ENCODE data around the gene MBP. TPM values are rescaled to one million over a fixed set of nuclear protein-coding genes. Genes with fewer than 3 reads are reported as not detected.

The MBP gene
- total RNA-seq, 1 experiment from 2014 or later: 31.6 TPM

DNA sequence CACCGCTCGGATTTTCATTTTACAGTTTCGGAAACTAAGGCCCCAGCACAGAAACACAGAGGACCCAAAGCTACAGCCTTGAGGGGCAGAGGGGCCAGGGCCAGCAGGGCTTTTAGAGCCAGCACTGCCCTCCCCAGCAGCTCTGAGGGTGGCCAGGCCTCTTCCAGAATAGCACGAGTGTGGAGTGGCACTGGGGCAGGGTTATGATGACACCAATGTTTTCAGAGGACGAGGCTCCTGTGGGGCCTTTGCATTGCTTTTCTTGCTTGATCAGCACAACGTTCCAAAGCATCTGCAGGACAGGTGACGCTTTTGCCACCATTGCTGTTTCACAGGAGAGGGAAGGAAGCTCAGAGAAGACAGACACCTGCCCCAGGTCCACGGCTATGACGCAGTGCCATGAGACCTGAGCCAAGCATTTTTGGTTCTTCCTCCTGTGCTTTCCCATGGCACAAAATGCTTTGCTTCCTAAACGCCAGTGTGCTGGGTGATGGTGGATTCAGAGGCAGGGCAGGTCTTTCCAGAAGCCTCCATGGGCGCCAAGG is 126.9 kb downstream of the MBP start:
- peaks cover 6% of the 10 kb centered on the region for H3K36me3 Mint-ChIP-seq (ENCODE audit: insufficient read depth, unreplicated experiment)
- POLR2A ChIA-PET: no interaction called here
- no peaks in the 10 kb centered on the region for H3K9me3 Mint-ChIP-seq (ENCODE audit: unreplicated experiment)
- no peak overlapping the region for H3K27ac Mint-ChIP-seq (ENCODE audit: low read depth, unreplicated experiment)
- H3K27me3 Mint-ChIP-seq (ENCODE audit: insufficient read depth, unreplicated experiment): no peaks in the 10 kb centered on the region
- CTCF ChIA-PET: interaction anchor here (0.6 to 5.4 kb wide), 3 partner anchors 133 to 700 kb away, joined by 3 to 55 read pairs (median 5); no protein-coding TSS in a partner anchor
- TF ChIP-seq, protein P1, sequence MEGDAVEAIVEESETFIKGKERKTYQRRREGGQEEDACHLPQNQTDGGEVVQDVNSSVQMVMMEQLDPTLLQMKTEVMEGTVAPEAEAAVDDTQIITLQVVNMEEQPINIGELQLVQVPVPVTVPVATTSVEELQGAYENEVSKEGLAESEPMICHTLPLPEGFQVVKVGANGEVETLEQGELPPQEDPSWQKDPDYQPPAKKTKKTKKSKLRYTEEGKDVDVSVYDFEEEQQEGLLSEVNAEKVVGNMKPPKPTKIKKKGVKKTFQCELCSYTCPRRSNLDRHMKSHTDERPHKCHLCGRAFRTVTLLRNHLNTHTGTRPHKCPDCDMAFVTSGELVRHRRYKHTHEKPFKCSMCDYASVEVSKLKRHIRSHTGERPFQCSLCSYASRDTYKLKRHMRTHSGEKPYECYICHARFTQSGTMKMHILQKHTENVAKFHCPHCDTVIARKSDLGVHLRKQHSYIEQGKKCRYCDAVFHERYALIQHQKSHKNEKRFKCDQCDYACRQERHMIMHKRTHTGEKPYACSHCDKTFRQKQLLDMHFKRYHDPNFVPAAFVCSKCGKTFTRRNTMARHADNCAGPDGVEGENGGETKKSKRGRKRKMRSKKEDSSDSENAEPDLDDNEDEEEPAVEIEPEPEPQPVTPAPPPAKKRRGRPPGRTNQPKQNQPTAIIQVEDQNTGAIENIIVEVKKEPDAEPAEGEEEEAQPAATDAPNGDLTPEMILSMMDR (IDR thresholded peaks at IDR 0.05; ENCODE audit: unreplicated experiment): no peak
- no peak overlapping the region for H3K4me3 Mint-ChIP-seq (ENCODE audit: unreplicated experiment)
- intact Hi-C loops (cut with micrococcal nuclease): loop anchor here (10.0 kb wide), 1 partner anchor 469 kb away; no protein-coding TSS in a partner anchor
- DNase-seq (ENCODE audit: unreplicated experiment): no peak
- no peaks in the 10 kb centered on the region for H3K4me1 Mint-ChIP-seq (ENCODE audit: insufficient read depth, unreplicated experiment)
- BruUV-seq (replicated peaks): no TSS peak

DNA sequence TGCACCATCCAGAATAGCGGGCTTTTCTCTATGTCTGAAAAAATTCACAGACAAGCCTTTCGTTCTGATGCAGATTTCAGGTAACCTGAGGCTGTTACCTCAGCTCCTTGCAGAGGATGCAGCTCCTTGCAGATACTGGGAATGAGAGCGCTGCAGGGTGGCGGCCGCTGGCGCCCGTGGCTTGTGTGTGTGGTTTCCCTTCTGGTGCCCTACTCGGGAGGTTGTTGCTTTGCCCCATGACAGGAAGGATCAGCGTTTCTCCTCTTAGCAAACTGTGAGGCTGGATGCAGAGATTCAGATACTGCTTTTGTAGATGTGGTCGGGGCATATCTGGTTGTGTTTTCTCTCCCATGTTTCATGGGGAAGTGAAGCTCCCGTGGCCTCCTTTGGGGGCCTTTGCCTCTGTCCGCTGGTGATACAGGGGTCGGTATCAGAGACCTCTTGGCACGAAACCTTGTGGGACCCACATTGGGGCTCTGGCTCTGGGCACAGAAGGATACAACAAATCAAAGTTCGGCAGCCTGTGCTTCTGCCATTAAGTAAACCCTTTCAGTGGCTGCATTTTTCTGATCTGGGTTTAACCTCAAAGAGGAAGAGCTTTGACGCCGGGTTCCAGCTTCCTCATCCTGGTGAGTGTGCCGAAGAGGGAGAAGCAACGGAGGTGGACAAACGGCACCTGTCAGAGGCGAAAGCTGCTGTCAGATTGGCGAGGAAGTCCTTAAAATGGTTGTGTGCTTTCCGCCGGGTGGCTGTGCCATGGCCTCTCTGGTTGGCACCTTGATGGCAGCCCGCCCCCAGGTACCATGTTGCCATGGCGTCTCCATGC is 127.8 kb downstream of the MBP start:
- Mint-ChIP-seq H3K27me3 (ENCODE audit: insufficient read depth, unreplicated experiment) (no peaks in the 10 kb centered on the region), H3K36me3 (ENCODE audit: insufficient read depth, unreplicated experiment) (peaks cover 3% of the 10 kb centered on the region), H3K4me3 (ENCODE audit: unreplicated experiment) (no peak overlapping the region), H3K9me3 (ENCODE audit: unreplicated experiment) (no peaks in the 10 kb centered on the region), H3K4me1 (ENCODE audit: insufficient read depth, unreplicated experiment) (no peaks in the 10 kb centered on the region), H3K27ac (ENCODE audit: low read depth, unreplicated experiment) (no peak overlapping the region)
- CTCF ChIA-PET: interaction anchor here (0.8 to 5.4 kb wide), 2 partner anchors 126 to 206 kb away, joined by 3 to 55 read pairs; no protein-coding TSS in a partner anchor
- no peak for DNase-seq (ENCODE audit: unreplicated experiment)
- intact Hi-C loops (cut with micrococcal nuclease): loop anchor here (5.0 to 10.0 kb wide), 2 partner anchors 128 to 470 kb away; partner anchors contain the start of gene MBP
- TF ChIP-seq, protein P1 (IDR thresholded peaks at IDR 0.05; ENCODE audit: unreplicated experiment): no peak
- BruUV-seq (replicated peaks): no TSS peak
- POLR2A ChIA-PET: no interaction called here

DNA sequence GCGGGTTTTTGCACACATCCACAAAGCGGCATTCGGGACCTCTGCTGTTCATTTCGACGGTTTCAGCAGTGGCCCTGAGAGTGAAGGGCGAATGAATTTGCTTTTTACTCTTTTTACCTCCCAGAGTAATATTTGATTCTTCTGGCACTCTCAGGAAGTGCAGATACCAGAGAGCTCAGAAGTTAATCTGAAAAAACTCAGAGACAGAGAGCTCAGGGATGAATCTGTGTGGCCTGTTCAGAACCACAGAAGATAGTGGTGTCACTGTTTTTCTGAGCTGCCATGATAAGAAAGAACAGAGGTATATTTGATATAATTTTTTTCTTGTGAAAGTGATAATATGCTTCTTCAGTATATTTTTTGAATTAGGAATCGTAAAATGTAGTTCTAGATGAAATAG is 129.3 kb downstream of the MBP start:
- Mint-ChIP-seq H3K4me3 (ENCODE audit: unreplicated experiment) (no peak overlapping the region), H3K27ac (ENCODE audit: low read depth, unreplicated experiment) (no peak overlapping the region), H3K4me1 (ENCODE audit: insufficient read depth, unreplicated experiment) (no peaks in the 10 kb centered on the region), H3K9me3 (ENCODE audit: unreplicated experiment) (no peaks in the 10 kb centered on the region), H3K36me3 (ENCODE audit: insufficient read depth, unreplicated experiment) (no peaks in the 10 kb centered on the region), H3K27me3 (ENCODE audit: insufficient read depth, unreplicated experiment) (no peaks in the 10 kb centered on the region)
- no TSS peak for BruUV-seq (replicated peaks)
- intact Hi-C loops (cut with micrococcal nuclease): loop anchor here (5.0 to 10.0 kb wide), 2 partner anchors 129 to 471 kb away; partner anchors contain the start of gene MBP
- DNase-seq (ENCODE audit: unreplicated experiment): no peak
- TF ChIP-seq, protein P1 (IDR thresholded peaks at IDR 0.05; ENCODE audit: unreplicated experiment): no peak
- CTCF ChIA-PET: interaction anchor here (0.7 to 5.4 kb wide), 5 partner anchors 17 to 211 kb away, joined by 3 to 55 read pairs (median 3); no protein-coding TSS in a partner anchor
- POLR2A ChIA-PET: interaction anchor here (0.8 kb wide), 1 partner anchor 10 kb away, joined by 3 read pairs; no protein-coding TSS in a partner anchor

DNA sequence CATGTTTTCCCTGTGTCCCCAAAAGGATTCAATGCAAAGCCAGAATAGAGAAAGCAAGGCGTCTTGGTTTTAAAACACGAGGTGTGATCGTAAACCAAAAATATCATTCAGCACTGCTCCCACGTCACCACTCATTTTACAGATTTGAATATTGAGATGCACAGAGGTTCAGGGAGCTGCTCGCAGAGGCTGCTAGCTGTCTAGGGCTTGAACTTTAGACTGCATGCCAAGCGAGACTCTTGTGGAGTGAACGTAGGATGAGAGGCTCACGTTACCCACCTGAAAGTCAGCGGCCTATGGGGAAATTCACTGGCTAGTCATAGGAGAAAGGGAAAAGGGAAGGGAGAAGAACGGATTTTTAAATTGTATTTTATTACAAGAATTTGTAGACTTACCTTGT is 130.1 kb downstream of the MBP start:
- DNase-seq (ENCODE audit: unreplicated experiment): no peak
- Mint-ChIP-seq H3K4me1 (ENCODE audit: insufficient read depth, unreplicated experiment) (no peaks in the 10 kb centered on the region), H3K36me3 (ENCODE audit: insufficient read depth, unreplicated experiment) (no peaks in the 10 kb centered on the region), H3K4me3 (ENCODE audit: unreplicated experiment) (no peak overlapping the region), H3K27me3 (ENCODE audit: insufficient read depth, unreplicated experiment) (no peaks in the 10 kb centered on the region), H3K9me3 (ENCODE audit: unreplicated experiment) (no peaks in the 10 kb centered on the region), H3K27ac (ENCODE audit: low read depth, unreplicated experiment) (no peak overlapping the region)
- POLR2A ChIA-PET: interaction anchor here (0.8 kb wide), 1 partner anchor 10 kb away, joined by 3 read pairs; no protein-coding TSS in a partner anchor
- CTCF ChIA-PET: interaction anchor here (1.4 to 5.4 kb wide), 2 partner anchors 200 to 209 kb away, joined by 3 to 55 read pairs; no protein-coding TSS in a partner anchor
- intact Hi-C loops (cut with micrococcal nuclease): loop anchor here (5.0 to 10.0 kb wide), 2 partner anchors 130 to 472 kb away; partner anchors contain the start of gene MBP
- TF ChIP-seq, protein P1 (IDR thresholded peaks at IDR 0.05; ENCODE audit: unreplicated experiment): no peak
- no TSS peak for BruUV-seq (replicated peaks)
